Ishikawa (cell line): ENCODE data around the gene FLNC.

Experiments used
- NFIC ChIP-seq: IDR thresholded peaks from 2 replicates; pipeline ENCODE4 v1.6.1; 2012
- TAF1 ChIP-seq: IDR thresholded peaks from 2 replicates; pipeline ENCODE4 v1.6.1; 2012; ENCODE audit warnings: low read depth, mild to moderate bottlenecking
- TEAD4 ChIP-seq: IDR thresholded peaks from 2 replicates; pipeline ENCODE4 v1.6.1; 2012
- YY1 ChIP-seq: IDR thresholded peaks from 2 replicates; pipeline ENCODE4 v1.6.1; 2012; ENCODE audit warnings: low read depth

- TF ChIP-seq TAF1 (no peak), YY1 (no peak), NFIC (no peak), TEAD4 (no peak)
Observed at GRCh38 chr7:128788446-128789412, 41.5 kb upstream of the FLNC start.
